ENCODE data around the gene RAET1G. TPM values are rescaled to one million over a fixed set of nuclear protein-coding genes. Genes with fewer than 3 reads are reported as not detected.

Gene RAET1G
- total RNA-seq, 1 experiment from 2014 or later = 0.45 TPM

DNA sequence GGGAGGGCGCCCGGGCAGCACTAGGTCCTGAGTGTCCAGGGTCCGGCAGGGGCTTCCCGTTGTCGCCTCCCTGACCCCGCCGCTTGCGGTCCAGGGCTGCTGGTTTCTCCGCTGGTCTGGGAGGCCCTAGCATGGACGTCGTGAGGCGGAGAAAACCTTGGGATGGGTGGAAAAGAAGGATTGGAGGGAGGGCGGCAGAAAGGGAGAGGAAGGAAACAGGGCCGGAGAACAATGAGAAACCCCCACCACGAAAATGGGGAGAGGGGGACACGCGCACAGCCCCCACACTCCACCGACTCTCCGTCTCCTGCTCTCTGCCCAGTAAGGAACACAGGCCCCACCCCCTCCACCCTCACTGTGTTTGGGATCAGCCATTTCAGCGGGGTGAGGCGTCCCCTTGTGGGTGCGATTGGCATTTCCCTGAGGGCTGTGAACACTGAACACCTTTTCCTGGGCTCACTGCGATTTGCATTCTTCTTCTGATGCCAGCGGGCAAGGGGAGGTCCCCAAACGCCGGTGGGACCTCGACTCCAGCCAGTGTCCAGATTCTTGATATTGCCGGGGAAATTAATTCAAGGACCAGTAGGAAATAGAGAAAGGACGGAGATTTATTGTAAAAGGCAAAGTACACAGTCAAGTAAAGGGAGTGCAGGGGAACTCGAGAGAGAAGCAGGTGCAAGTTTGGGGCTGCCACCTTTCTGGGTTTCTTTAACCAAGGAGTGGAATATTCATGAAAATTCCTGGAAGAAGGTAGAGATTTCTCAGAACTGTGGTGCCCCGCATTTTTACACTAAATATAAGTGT, 3.3 kb upstream of the RAET1G start:
- ChIA-PET CTCF (no interaction called here), POLR2A (ENCODE audit: low non-redundant PET) (no interaction called here)
- no TSS peak for BruUV-seq (replicated peaks)
- peaks cover 12% of the 10 kb centered on the region for H3K4me1 ChIP-seq (ENCODE audit: insufficient read depth, low read length, poor library complexity, severe bottlenecking)
- intact Hi-C loops (cut with micrococcal nuclease; ENCODE audit: unreplicated experiment) = loop anchor here (1.0 to 5.0 kb wide), 3 partner anchors 92 to 379 kb away; partner anchors contain the start of gene PPIL4
- H3K27ac ChIP-seq (ENCODE audit: low read depth, low read length, poor library complexity, severe bottlenecking) = no peak overlapping the region
- TF ChIP-seq EZH2 (IDR thresholded peaks at IDR 0.05; ENCODE audit: borderline replicate concordance, low read depth, low read length, poor library complexity, severe bottlenecking) (no peak), CTCF (conservative IDR thresholded peaks at IDR 0.05; ENCODE audit: low read depth, low read length) (peak; percentile 93)
- peak; percentile 90 for DNase-seq (ENCODE audit: low spot score)
- peak overlapping the region; percentile 59 for H3K4me3 ChIP-seq (ENCODE audit: low read depth, low read length, poor library complexity, severe bottlenecking)
- H3K9me3 ChIP-seq (ENCODE audit: low read depth, low read length, poor library complexity, severe bottlenecking) = no peaks in the 10 kb centered on the region
- H3K27me3 ChIP-seq (replicated peaks; ENCODE audit: insufficient read depth, low read depth, low read length, poor library complexity) = peaks cover 19% of the 10 kb centered on the region
- H3K36me3 ChIP-seq (ENCODE audit: insufficient read depth, low read length, poor library complexity, severe bottlenecking) = no peaks in the 10 kb centered on the region

- ChIA-PET POLR2A (ENCODE audit: low non-redundant PET) (no interaction called here), CTCF (no interaction called here)
- peak; percentile 19 for DNase-seq (ENCODE audit: low spot score)
- TF ChIP-seq CTCF (conservative IDR thresholded peaks at IDR 0.05; ENCODE audit: low read depth, low read length) (no peak), EZH2 (IDR thresholded peaks at IDR 0.05; ENCODE audit: borderline replicate concordance, low read depth, low read length, poor library complexity, severe bottlenecking) (no peak)
- Histone ChIP-seq H3K27ac (ENCODE audit: low read depth, low read length, poor library complexity, severe bottlenecking) (peak overlapping the region; percentile 5), H3K9me3 (ENCODE audit: low read depth, low read length, poor library complexity, severe bottlenecking) (no peaks in the 10 kb centered on the region), H3K4me3 (ENCODE audit: low read depth, low read length, poor library complexity, severe bottlenecking) (peak overlapping the region; percentile 59), H3K4me1 (ENCODE audit: insufficient read depth, low read length, poor library complexity, severe bottlenecking) (peaks cover 12% of the 10 kb centered on the region), H3K36me3 (ENCODE audit: insufficient read depth, low read length, poor library complexity, severe bottlenecking) (no peaks in the 10 kb centered on the region), H3K27me3 (replicated peaks; ENCODE audit: insufficient read depth, low read depth, low read length, poor library complexity) (peaks cover 12% of the 10 kb centered on the region)
- BruUV-seq (replicated peaks) = no TSS peak
- intact Hi-C loops (cut with micrococcal nuclease; ENCODE audit: unreplicated experiment) = loop anchor here (5.0 kb wide), 1 partner anchor 378 kb away; the partner anchor contains the start of gene PPIL4
These were observed 2.5 kb upstream of the RAET1G start for GRCh38 chr6:149925253-149925973.

GRCh38 chr6:149924933-149925252, 2.0 kb upstream of the RAET1G start:
- no peak overlapping the region for H3K27ac ChIP-seq (ENCODE audit: low read depth, low read length, poor library complexity, severe bottlenecking)
- H3K4me3 ChIP-seq (ENCODE audit: low read depth, low read length, poor library complexity, severe bottlenecking) = no peak overlapping the region
- ChIA-PET POLR2A (ENCODE audit: low non-redundant PET) (no interaction called here), CTCF (no interaction called here)
- H3K9me3 ChIP-seq (ENCODE audit: low read depth, low read length, poor library complexity, severe bottlenecking) = no peaks in the 10 kb centered on the region
- no peaks in the 10 kb centered on the region for H3K36me3 ChIP-seq (ENCODE audit: insufficient read depth, low read length, poor library complexity, severe bottlenecking)
- intact Hi-C loops (cut with micrococcal nuclease; ENCODE audit: unreplicated experiment) = loop anchor here (5.0 kb wide), 1 partner anchor 378 kb away; the partner anchor contains the start of gene PPIL4
- no peak for TF ChIP-seq EZH2 (IDR thresholded peaks at IDR 0.05; ENCODE audit: borderline replicate concordance, low read depth, low read length, poor library complexity, severe bottlenecking)
- TF ChIP-seq CTCF (conservative IDR thresholded peaks at IDR 0.05; ENCODE audit: low read depth, low read length) = no peak
- H3K4me1 ChIP-seq (ENCODE audit: insufficient read depth, low read length, poor library complexity, severe bottlenecking) = peaks cover 12% of the 10 kb centered on the region
- DNase-seq (ENCODE audit: low spot score) = no peak
- H3K27me3 ChIP-seq (replicated peaks; ENCODE audit: insufficient read depth, low read depth, low read length, poor library complexity) = peaks cover 7% of the 10 kb centered on the region
- BruUV-seq (replicated peaks) = no TSS peak
